NT2/D1 (cell line): ENCODE results near the gene TRPV5.

Experiments
- SUZ12 ChIP-seq: IDR thresholded peaks from 2 replicates; pipeline ENCODE4 v1.6.1; 2011; ENCODE audit not compliant: insufficient read length, insufficient read depth; ENCODE audit errors: extremely low read depth
- YY1 ChIP-seq: IDR thresholded peaks from 2 replicates; pipeline ENCODE4 v1.6.1; 2011; ENCODE audit not compliant: insufficient read length, insufficient read depth
- ZNF274 ChIP-seq: IDR thresholded peaks from 2 replicates; pipeline ENCODE4 v1.6.1; 2011; ENCODE audit warnings: mild to moderate bottlenecking, low read depth, low read length

GRCh38 chr7:142968229-142968628, 34.7 kb upstream of the TRPV5 start:
- TF ChIP-seq YY1, result no peak
- TF ChIP-seq SUZ12, result no peak
- TF ChIP-seq ZNF274, result no peak
